22Rv1 (cell line): ENCODE measurements around the gene ACMSD.

Source experiments
- CTCF ChIP-seq: fragments of 450-650 bp; IDR thresholded peaks from 2 replicates; pipeline ENCODE4 v1.5.1; 2017; ENCODE audit warnings: mild to moderate bottlenecking
- ZFX ChIP-seq: fragments of 450-650 bp; IDR thresholded peaks from 2 replicates; pipeline ENCODE4 v1.6.1; 2017; ENCODE audit warnings: antibody characterized with exemption, borderline replicate concordance

- TF ChIP-seq CTCF (peak; percentile 40), ZFX (no peak)
These were observed 59.5 kb downstream of the ACMSD start for GRCh38 chr2:134897932-134898331.
